GM23338 (cell line): ENCODE measurements around the gene GNAT3. TPM values are rescaled to one million over a fixed set of nuclear protein-coding genes. Genes with fewer than 3 reads are reported as not detected.

Experiments
- ATAC-seq: fragments of 200-7000 bp; cut with Tn5 transposase; 3 replicates; pipeline ENCODE4 v1.9.1; 2020
- DNase-seq: peaks from one replicate; pipeline ENCODE4 v3.0.0-alpha.2; 2015; ENCODE audit warnings: low spot score
- H2AFZ ChIP-seq: fragments of 200-600 bp; sonication (generic); 2 replicates; pipeline ENCODE4 v1.8.0; 2016; ENCODE audit warnings: antibody characterized with exemption, mild to moderate bottlenecking, moderate library complexity
- H3F3A ChIP-seq: fragments of 200-600 bp; sonication (generic); replicated peaks from 2 replicates; pipeline ENCODE4 v1.8.0; 2017; ENCODE audit warnings: antibody characterized with exemption, mixed run types, low read depth
- H3K27ac ChIP-seq: fragments of 200-600 bp; sonication (generic); 2 replicates; pipeline ENCODE4 v1.6.1; 2016; ENCODE audit warnings: low read depth
- H3K27me3 ChIP-seq: fragments of 200-600 bp; sonication (generic); 2 replicates; pipeline ENCODE4 v1.8.0; 2016; ENCODE audit warnings: mild to moderate bottlenecking, mixed run types, moderate library complexity; ENCODE audit not compliant: insufficient read depth
- H3K36me3 ChIP-seq: fragments of 200-600 bp; sonication (generic); 2 replicates; pipeline ENCODE4 v1.8.0; 2016; ENCODE audit warnings: mild to moderate bottlenecking; ENCODE audit not compliant: insufficient read depth
- H3K4me1 ChIP-seq: fragments of 200-600 bp; sonication (generic); 2 replicates; pipeline ENCODE4 v1.8.0; 2016; ENCODE audit warnings: mild to moderate bottlenecking, moderate library complexity; ENCODE audit not compliant: insufficient read depth
- H3K4me2 ChIP-seq: fragments of 200-600 bp; sonication (generic); 2 replicates; pipeline ENCODE4 v1.7.1; 2017; ENCODE audit warnings: mixed run types
- H3K4me3 ChIP-seq: fragments of 200-600 bp; sonication (generic); 2 replicates; pipeline ENCODE4 v1.6.1; 2016; ENCODE audit warnings: mixed run types
- H3K79me2 ChIP-seq: fragments of 200-600 bp; sonication (generic); replicated peaks from 2 replicates; pipeline ENCODE4 v1.8.0; 2017; ENCODE audit warnings: mild to moderate bottlenecking; ENCODE audit not compliant: insufficient read depth
- H3K9me2 ChIP-seq: fragments of 200-600 bp; sonication (generic); 2 replicates; pipeline ENCODE4 v1.8.0; 2017; ENCODE audit not compliant: insufficient read depth
- H4K20me1 ChIP-seq: fragments of 200-600 bp; sonication (generic); replicated peaks from 2 replicates; pipeline ENCODE4 v1.8.0; 2017; ENCODE audit warnings: mild to moderate bottlenecking; ENCODE audit not compliant: insufficient read depth
- H3K27ac Mint-ChIP-seq: 2 replicates; pipeline ENCODE4 v1.8.0; 2020; ENCODE audit warnings: inconsistent platforms, mild to moderate bottlenecking, moderate library complexity, mixed read lengths
- H3K27me3 Mint-ChIP-seq: 3 replicates; pipeline ENCODE4 v1.8.0; 2022; ENCODE audit warnings: low read depth, mild to moderate bottlenecking, moderate library complexity, mixed read lengths, inconsistent platforms; ENCODE audit not compliant: insufficient read depth, poor library complexity
- H3K36me3 Mint-ChIP-seq: 3 replicates; pipeline ENCODE4 v1.8.0; 2021; ENCODE audit warnings: low read depth, mild to moderate bottlenecking, inconsistent platforms, moderate library complexity, mixed read lengths
- H3K4me1 Mint-ChIP-seq: 3 replicates; pipeline ENCODE4 v1.8.0; 2020; ENCODE audit warnings: mild to moderate bottlenecking, inconsistent platforms, mixed read lengths
- H3K4me3 Mint-ChIP-seq: 3 replicates; pipeline ENCODE4 v1.8.0; 2021; ENCODE audit warnings: moderate library complexity, mild to moderate bottlenecking, inconsistent platforms, mixed read lengths
- H3K9me3 Mint-ChIP-seq: 3 replicates; pipeline ENCODE4 v1.8.0; 2020; ENCODE audit warnings: moderate library complexity, mild to moderate bottlenecking, inconsistent platforms, mixed read lengths
- JUNB ChIP-seq: IDR thresholded peaks from one replicate; pipeline ENCODE4 v1.6.1; 2016; ENCODE audit warnings: antibody characterized with exemption; ENCODE audit not compliant: unreplicated experiment
- NANOG ChIP-seq: IDR thresholded peaks from 2 replicates; pipeline ENCODE4 v1.6.1; 2016; ENCODE audit warnings: antibody characterized with exemption, borderline replicate concordance
- REST ChIP-seq: IDR thresholded peaks from one replicate; pipeline ENCODE4 v1.6.1; 2018; ENCODE audit warnings: antibody characterized with exemption; ENCODE audit not compliant: unreplicated experiment
- STAT1 ChIP-seq: IDR thresholded peaks from one replicate; pipeline ENCODE4 v1.6.1; 2016; ENCODE audit warnings: antibody characterized with exemption; ENCODE audit not compliant: unreplicated experiment
- ZNF114 ChIP-seq: fragments of 250-450 bp; sonication (Bioruptor Pico); IDR thresholded peaks from 2 replicates; pipeline ENCODE4 v1.5.0; 2020; ENCODE audit warnings: mild to moderate bottlenecking, moderate library complexity
- polyA plus RNA-seq: library from polyadenylated mRNA; unstranded; fragments of >200 nt; fragmentation: Nextera tagmentation; extraction: Ambion mirVana; gene quantifications from 2 replicates; pipeline ENCODE4 v1.2.1, GENCODE V29; 2016
- total RNA-seq: library from RNA; depleted of rRNA; stranded (reverse); fragments of >200 nt; shearing (Covaris generic); gene quantifications from 2 replicates; pipeline ENCODE4 v1.2.3, GENCODE V29; 2014
- TF ChIP-seq, protein P1 (sequence below): fragments of 250-450 bp; sonication (Bioruptor Pico); IDR thresholded peaks from 2 replicates; pipeline ENCODE4 v1.5.0; 2020; ENCODE audit warnings: mild to moderate bottlenecking, moderate library complexity

The GNAT3 gene
- total and polyA plus RNA-seq, 2 experiments from 2014 or later = not detected

GRCh38 chr7:80532153-80532552, 20.3 kb upstream of the GNAT3 start (continued):
- TF ChIP-seq, protein P1, sequence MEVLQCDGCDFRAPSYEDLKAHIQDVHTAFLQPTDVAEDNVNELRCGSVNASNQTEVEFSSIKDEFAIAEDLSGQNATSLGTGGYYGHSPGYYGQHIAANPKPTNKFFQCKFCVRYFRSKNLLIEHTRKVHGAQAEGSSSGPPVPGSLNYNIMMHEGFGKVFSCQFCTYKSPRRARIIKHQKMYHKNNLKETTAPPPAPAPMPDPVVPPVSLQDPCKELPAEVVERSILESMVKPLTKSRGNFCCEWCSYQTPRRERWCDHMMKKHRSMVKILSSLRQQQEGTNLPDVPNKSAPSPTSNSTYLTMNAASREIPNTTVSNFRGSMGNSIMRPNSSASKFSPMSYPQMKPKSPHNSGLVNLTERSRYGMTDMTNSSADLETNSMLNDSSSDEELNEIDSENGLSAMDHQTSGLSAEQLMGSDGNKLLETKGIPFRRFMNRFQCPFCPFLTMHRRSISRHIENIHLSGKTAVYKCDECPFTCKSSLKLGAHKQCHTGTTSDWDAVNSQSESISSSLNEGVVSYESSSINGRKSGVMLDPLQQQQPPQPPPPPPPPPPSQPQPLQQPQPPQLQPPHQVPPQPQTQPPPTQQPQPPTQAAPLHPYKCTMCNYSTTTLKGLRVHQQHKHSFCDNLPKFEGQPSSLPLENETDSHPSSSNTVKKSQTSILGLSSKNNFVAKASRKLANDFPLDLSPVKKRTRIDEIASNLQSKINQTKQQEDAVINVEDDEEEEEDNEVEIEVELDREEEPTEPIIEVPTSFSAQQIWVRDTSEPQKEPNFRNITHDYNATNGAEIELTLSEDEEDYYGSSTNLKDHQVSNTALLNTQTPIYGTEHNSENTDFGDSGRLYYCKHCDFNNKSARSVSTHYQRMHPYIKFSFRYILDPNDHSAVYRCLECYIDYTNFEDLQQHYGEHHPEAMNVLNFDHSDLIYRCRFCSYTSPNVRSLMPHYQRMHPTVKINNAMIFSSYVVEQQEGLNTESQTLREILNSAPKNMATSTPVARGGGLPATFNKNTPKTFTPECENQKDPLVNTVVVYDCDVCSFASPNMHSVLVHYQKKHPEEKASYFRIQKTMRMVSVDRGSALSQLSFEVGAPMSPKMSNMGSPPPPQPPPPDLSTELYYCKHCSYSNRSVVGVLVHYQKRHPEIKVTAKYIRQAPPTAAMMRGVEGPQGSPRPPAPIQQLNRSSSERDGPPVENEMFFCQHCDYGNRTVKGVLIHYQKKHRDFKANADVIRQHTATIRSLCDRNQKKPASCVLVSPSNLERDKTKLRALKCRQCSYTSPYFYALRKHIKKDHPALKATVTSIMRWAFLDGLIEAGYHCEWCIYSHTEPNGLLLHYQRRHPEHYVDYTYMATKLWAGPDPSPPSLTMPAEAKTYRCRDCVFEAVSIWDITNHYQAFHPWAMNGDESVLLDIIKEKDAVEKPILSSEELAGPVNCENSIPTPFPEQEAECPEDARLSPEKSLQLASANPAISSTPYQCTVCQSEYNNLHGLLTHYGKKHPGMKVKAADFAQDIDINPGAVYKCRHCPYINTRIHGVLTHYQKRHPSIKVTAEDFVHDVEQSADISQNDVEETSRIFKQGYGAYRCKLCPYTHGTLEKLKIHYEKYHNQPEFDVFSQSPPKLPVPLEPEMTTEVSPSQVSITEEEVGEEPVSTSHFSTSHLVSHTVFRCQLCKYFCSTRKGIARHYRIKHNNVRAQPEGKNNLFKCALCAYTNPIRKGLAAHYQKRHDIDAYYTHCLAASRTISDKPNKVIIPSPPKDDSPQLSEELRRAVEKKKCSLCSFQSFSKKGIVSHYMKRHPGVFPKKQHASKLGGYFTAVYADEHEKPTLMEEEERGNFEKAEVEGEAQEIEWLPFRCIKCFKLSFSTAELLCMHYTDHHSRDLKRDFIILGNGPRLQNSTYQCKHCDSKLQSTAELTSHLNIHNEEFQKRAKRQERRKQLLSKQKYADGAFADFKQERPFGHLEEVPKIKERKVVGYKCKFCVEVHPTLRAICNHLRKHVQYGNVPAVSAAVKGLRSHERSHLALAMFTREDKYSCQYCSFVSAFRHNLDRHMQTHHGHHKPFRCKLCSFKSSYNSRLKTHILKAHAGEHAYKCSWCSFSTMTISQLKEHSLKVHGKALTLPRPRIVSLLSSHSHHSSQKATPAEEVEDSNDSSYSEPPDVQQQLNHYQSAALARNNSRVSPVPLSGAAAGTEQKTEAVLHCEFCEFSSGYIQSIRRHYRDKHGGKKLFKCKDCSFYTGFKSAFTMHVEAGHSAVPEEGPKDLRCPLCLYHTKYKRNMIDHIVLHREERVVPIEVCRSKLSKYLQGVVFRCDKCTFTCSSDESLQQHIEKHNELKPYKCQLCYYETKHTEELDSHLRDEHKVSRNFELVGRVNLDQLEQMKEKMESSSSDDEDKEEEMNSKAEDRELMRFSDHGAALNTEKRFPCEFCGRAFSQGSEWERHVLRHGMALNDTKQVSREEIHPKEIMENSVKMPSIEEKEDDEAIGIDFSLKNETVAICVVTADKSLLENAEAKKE = no peak
- no peak for TF ChIP-seq NANOG

DNA sequence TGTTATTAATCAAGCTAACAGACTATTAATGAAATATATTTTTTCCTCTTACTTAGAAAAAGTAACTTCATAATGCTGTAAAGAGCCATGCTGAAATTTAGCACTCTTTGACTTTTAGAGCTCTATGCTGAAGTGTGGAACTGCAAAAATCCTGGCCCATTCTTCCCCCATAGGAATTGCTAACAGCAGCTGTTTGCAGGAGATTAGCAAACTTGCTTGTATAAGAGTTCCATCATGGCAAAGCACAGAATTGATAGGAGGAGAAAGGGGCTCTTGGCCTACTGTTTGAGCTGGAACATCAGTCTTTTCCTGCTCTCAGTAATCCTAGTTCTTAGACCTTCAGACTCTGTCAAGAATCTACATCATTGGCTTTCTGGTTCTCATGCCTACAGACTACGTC, 18.3 kb upstream of the GNAT3 start:
- Mint-ChIP-seq H3K9me3 (peaks cover 3% of the 10 kb centered on the region; the same call in 1 of the 3 replicates), H3K4me3 (no peak overlapping the region), H3K27ac (no peak overlapping the region), H3K4me1 (no peaks in the 10 kb centered on the region), H3K36me3 (peaks cover 13% of the 10 kb centered on the region; the same call in 1 of the 3 replicates), H3K27me3 (peaks cover 3% of the 10 kb centered on the region)
- Histone ChIP-seq H3K27me3 (no peaks in the 10 kb centered on the region), H3K4me2 (no peak overlapping the region), H3K36me3 (no peaks in the 10 kb centered on the region; the same call in 1 of the 2 replicates), H3K4me3 (no peak overlapping the region), H2AFZ (no peak overlapping the region), H3K9me2 (peaks cover 7% of the 10 kb centered on the region; the same call in 1 of the 2 replicates), H3K79me2 (no peaks in the 10 kb centered on the region), H3K27ac (no peak overlapping the region), H4K20me1 (no peaks in the 10 kb centered on the region), H3K4me1 (no peaks in the 10 kb centered on the region), H3F3A (no peaks in the 10 kb centered on the region)
- no peak for ATAC-seq
- no peak for DNase-seq
- TF ChIP-seq JUNB = no peak
- TF ChIP-seq, protein P1 = no peak
- TF ChIP-seq STAT1 = no peak
- TF ChIP-seq ZNF114 (CRISPR knock-in tag) = no peak
- TF ChIP-seq REST = no peak
